SK-N-SH treated with all-trans-retinoic acid at 6 μM for 48 hours (cell line): ENCODE data around the gene C2orf74.

Source experiments
- ARNTL ChIP-seq: fragments of 450-650 bp; formaldehyde crosslinking; IDR thresholded peaks from 2 replicates; pipeline ENCODE4 v1.5.0; 2020; ENCODE audit warnings: low read depth, mild to moderate bottlenecking, moderate library complexity, borderline replicate concordance
- BACH2 ChIP-seq: fragments of 250-450 bp; sonication (Bioruptor Pico); IDR thresholded peaks from 2 replicates; pipeline ENCODE4 v1.9.0; 2021; ENCODE audit warnings: mild to moderate bottlenecking, borderline replicate concordance
- CSRNP3 ChIP-seq: fragments of 250-450 bp; sonication (Bioruptor Pico); IDR thresholded peaks from 2 replicates; pipeline ENCODE4 v1.5.1; 2021; ENCODE audit warnings: mild to moderate bottlenecking, moderate library complexity
- PPARA ChIP-seq: fragments of 250-450 bp; sonication (Bioruptor Pico); IDR thresholded peaks from 2 replicates; pipeline ENCODE4 v1.5.0; 2020; ENCODE audit warnings: mild to moderate bottlenecking, borderline replicate concordance
- TCF4 ChIP-seq: fragments of 250-450 bp; sonication (Bioruptor Pico); IDR thresholded peaks from 2 replicates; pipeline ENCODE4 v1.8.0; 2021; ENCODE audit warnings: mild to moderate bottlenecking, moderate library complexity, borderline replicate concordance
- TOX ChIP-seq: fragments of 250-450 bp; sonication (Bioruptor Pico); IDR thresholded peaks from 2 replicates; pipeline ENCODE4 v1.8.0; 2021; ENCODE audit warnings: mild to moderate bottlenecking, moderate library complexity, borderline replicate concordance
- TSHZ2 ChIP-seq: fragments of 250-450 bp; sonication (Bioruptor Pico); IDR thresholded peaks from 2 replicates; pipeline ENCODE4 v1.5.0; 2020; ENCODE audit warnings: mild to moderate bottlenecking, moderate library complexity
- ZNF565 ChIP-seq: fragments of 450-650 bp; formaldehyde crosslinking; conservative IDR thresholded peaks from 2 replicates; pipeline ENCODE4 v1.5.0; 2020; ENCODE audit warnings: low read depth, mild to moderate bottlenecking, moderate library complexity
- ZNF70 ChIP-seq: fragments of 450-650 bp; formaldehyde crosslinking; IDR thresholded peaks from 2 replicates; pipeline ENCODE4 v1.5.0; 2020; ENCODE audit warnings: mild to moderate bottlenecking, moderate library complexity
- ZNF8 ChIP-seq: fragments of 450-650 bp; formaldehyde crosslinking; IDR thresholded peaks from 2 replicates; pipeline ENCODE4 v1.5.0; 2020; ENCODE audit warnings: mild to moderate bottlenecking, moderate library complexity
- TF ChIP-seq, protein P1 (sequence below): fragments of 250-450 bp; sonication (Bioruptor Pico); IDR thresholded peaks from 2 replicates; pipeline ENCODE4 v1.8.0; 2020; ENCODE audit warnings: mild to moderate bottlenecking, moderate library complexity, borderline replicate concordance

GRCh38 chr2:61179701-61180639 lies 18.0 kb downstream of the C2orf74 start:
- TF ChIP-seq ARNTL = no peak
- no peak for TF ChIP-seq BACH2 (CRISPR knock-in tag)
- no peak for TF ChIP-seq TOX (CRISPR knock-in tag)
- TF ChIP-seq, protein P1, sequence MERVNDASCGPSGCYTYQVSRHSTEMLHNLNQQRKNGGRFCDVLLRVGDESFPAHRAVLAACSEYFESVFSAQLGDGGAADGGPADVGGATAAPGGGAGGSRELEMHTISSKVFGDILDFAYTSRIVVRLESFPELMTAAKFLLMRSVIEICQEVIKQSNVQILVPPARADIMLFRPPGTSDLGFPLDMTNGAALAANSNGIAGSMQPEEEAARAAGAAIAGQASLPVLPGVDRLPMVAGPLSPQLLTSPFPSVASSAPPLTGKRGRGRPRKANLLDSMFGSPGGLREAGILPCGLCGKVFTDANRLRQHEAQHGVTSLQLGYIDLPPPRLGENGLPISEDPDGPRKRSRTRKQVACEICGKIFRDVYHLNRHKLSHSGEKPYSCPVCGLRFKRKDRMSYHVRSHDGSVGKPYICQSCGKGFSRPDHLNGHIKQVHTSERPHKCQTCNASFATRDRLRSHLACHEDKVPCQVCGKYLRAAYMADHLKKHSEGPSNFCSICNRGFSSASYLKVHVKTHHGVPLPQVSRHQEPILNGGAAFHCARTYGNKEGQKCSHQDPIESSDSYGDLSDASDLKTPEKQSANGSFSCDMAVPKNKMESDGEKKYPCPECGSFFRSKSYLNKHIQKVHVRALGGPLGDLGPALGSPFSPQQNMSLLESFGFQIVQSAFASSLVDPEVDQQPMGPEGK (CRISPR knock-in tag) = no peak
- TF ChIP-seq TSHZ2 (CRISPR knock-in tag) = no peak
- no peak for TF ChIP-seq TCF4 (CRISPR knock-in tag)
- TF ChIP-seq CSRNP3 (CRISPR knock-in tag) = no peak
- TF ChIP-seq PPARA (CRISPR knock-in tag) = no peak
- TF ChIP-seq ZNF8 (CRISPR knock-in tag) = no peak
- TF ChIP-seq ZNF70 (CRISPR knock-in tag) = no peak
- no peak for TF ChIP-seq ZNF565 (CRISPR knock-in tag)
